Muscle of leg (tissue), 11 donors: Measurements from ENCODE around the gene ANXA7. TPM values are rescaled to one million over a fixed set of nuclear protein-coding genes. Genes with fewer than 3 reads are reported as not detected.
A peak's percentile ranks its signal among the peaks of the same experiment; 100 is the strongest.
"Not testable (repeated sequence)": the region's sequence is repeated elsewhere in the genome, so short reads cannot be mapped to it uniquely, and the experiment has no call there.

Experiments
- DNase-seq: peaks from one replicate; pipeline ENCODE4 v3.0.0; 2013
- H3K27ac ChIP-seq: one replicate; pipeline ENCODE4 v1.5.1; 2013; ENCODE audit warnings: mild to moderate bottlenecking, low read length, control low read depth
- H3K27me3 ChIP-seq: one replicate; pipeline ENCODE4 v1.6.1; 2013; ENCODE audit warnings: low read length; ENCODE audit not compliant: control insufficient read depth, insufficient read depth
- H3K36me3 ChIP-seq: one replicate; pipeline ENCODE4 v1.6.1; 2013; ENCODE audit warnings: low read length; ENCODE audit not compliant: control insufficient read depth, insufficient read depth
- H3K4me1 ChIP-seq: one replicate; pipeline ENCODE4 v1.6.1; 2013; ENCODE audit warnings: low read length; ENCODE audit not compliant: control insufficient read depth, insufficient read depth
- H3K4me3 ChIP-seq: one replicate; pipeline ENCODE4 v1.5.1; 2013; ENCODE audit warnings: low read length, control low read depth
- H3K9me3 ChIP-seq: replicated peaks from 2 replicates; pipeline ENCODE4 v1.6.1; 2013; ENCODE audit warnings: low read depth, low read length; ENCODE audit not compliant: control insufficient read depth
- WGBS: methylation state at CpG from one replicate; pipeline ENCODE4 v1.1.5; 2013; ENCODE audit warnings: missing lambda C conversion rate; ENCODE audit not compliant: insufficient coverage; 5-methylcytosine and 5-hydroxymethylcytosine counted together
- polyA plus RNA-seq, 8 donors: library from polyadenylated mRNA; unstranded; fragments of 120-200 nt; gene quantifications; one replicate each; pipeline versions ENCODE4 v1.2.1 to v1.2.3, GENCODE V29; 2013; ENCODE audit warnings: inconsistent platforms in 1 of 8, low replicate concordance in 1 of 8; ENCODE audit not compliant: insufficient read length in 8 of 8, insufficient read depth in 1 of 8
- total RNA-seq: library from RNA; stranded (reverse); fragments of 120-200 nt; gene quantifications from one replicate; pipeline ENCODE4 v1.2.4, GENCODE V29; 2013

ANXA7 gene
- total and polyA plus RNA-seq, 9 donors, result 50.0 to 59.5 (median 54.5) TPM

- H3K27ac ChIP-seq, result no peak overlapping the region
- WGBS, result no CpG with 5 or more reads among the region's 1 CpG
- H3K27me3 ChIP-seq, result peaks cover 2% of the 10 kb centered on the region
- H3K4me3 ChIP-seq, result no peak overlapping the region
- no peak for DNase-seq
- H3K9me3 ChIP-seq, result no peaks in the 10 kb centered on the region
- peaks cover 4% of the 10 kb centered on the region for H3K36me3 ChIP-seq
- peaks cover 17% of the 10 kb centered on the region for H3K4me1 ChIP-seq
Measured at GRCh38 chr10:73410897-73411296, 3.0 kb downstream of the ANXA7 start.

- peaks cover 11% of the 10 kb centered on the region for H3K4me1 ChIP-seq
- H3K27ac ChIP-seq, result no peak overlapping the region
- no CpG with 5 or more reads among the region's 4 CpGs for WGBS
- H3K4me3 ChIP-seq, result no peak overlapping the region
- DNase-seq, result no peak
- no peaks in the 10 kb centered on the region for H3K9me3 ChIP-seq
- H3K36me3 ChIP-seq, result peaks cover 4% of the 10 kb centered on the region
- H3K27me3 ChIP-seq, result peaks cover under 1% of the 10 kb centered on the region
Measured at GRCh38 chr10:73408978-73409521, 4.8 kb downstream of the ANXA7 start.

GRCh38 chr10:73408061-73408460, 5.8 kb downstream of the ANXA7 start:
- Histone ChIP-seq H3K4me1 (peaks cover 8% of the 10 kb centered on the region), H3K4me3 (no peak overlapping the region), H3K9me3 (no peaks in the 10 kb centered on the region), H3K36me3 (peaks cover 4% of the 10 kb centered on the region), H3K27me3 (no peaks in the 10 kb centered on the region), H3K27ac (no peak overlapping the region)
- DNase-seq, result no peak
- 100% methylated on average over 2 of the region's 5 CpGs for WGBS

- H3K4me1 ChIP-seq, result peaks cover 2% of the 10 kb centered on the region
- H3K27ac ChIP-seq, result no peak overlapping the region
- H3K9me3 ChIP-seq, result no peaks in the 10 kb centered on the region
- DNase-seq, result no peak
- peaks cover 4% of the 10 kb centered on the region for H3K36me3 ChIP-seq
- H3K4me3 ChIP-seq, result no peak overlapping the region
- WGBS, result no CpG with 5 or more reads among the region's 1 CpG
- no peaks in the 10 kb centered on the region for H3K27me3 ChIP-seq
Measured at GRCh38 chr10:73407495-73407894, 6.4 kb downstream of the ANXA7 start.

- H3K27ac ChIP-seq, result no peak overlapping the region
- no peak for DNase-seq
- H3K9me3 ChIP-seq, result no peaks in the 10 kb centered on the region
- peaks cover 4% of the 10 kb centered on the region for H3K36me3 ChIP-seq
- no peaks in the 10 kb centered on the region for H3K27me3 ChIP-seq
- 89% methylated on average over 5 of the region's 5 CpGs for WGBS
- H3K4me1 ChIP-seq, result no peaks in the 10 kb centered on the region
- no peak overlapping the region for H3K4me3 ChIP-seq
Measured at GRCh38 chr10:73406846-73407245, 7.0 kb downstream of the ANXA7 start.

GRCh38 chr10:73405556-73405955, 8.3 kb downstream of the ANXA7 start:
- WGBS, result no CpG with 5 or more reads among the region's 3 CpGs
- Histone ChIP-seq H3K27me3 (no peaks in the 10 kb centered on the region), H3K9me3 (no peaks in the 10 kb centered on the region), H3K36me3 (peaks cover 5% of the 10 kb centered on the region), H3K27ac (no peak overlapping the region), H3K4me3 (no peak overlapping the region), H3K4me1 (no peaks in the 10 kb centered on the region)
- DNase-seq, result no peak

- WGBS, result 83% methylated on average over 1 of the region's 9 CpGs
- Histone ChIP-seq H3K4me1 (no peaks in the 10 kb centered on the region), H3K36me3 (peaks cover 7% of the 10 kb centered on the region), H3K9me3 (no peaks in the 10 kb centered on the region), H3K27me3 (no peaks in the 10 kb centered on the region), H3K4me3 (no peak overlapping the region), H3K27ac (no peak overlapping the region)
- DNase-seq, result no peak
Measured at GRCh38 chr10:73404690-73405089, 9.2 kb downstream of the ANXA7 start.

GRCh38 chr10:73401636-73402035, 12.2 kb downstream of the ANXA7 start:
- H3K4me1 ChIP-seq, result no peaks in the 10 kb centered on the region
- H3K36me3 ChIP-seq, result peaks cover 14% of the 10 kb centered on the region
- no peak overlapping the region for H3K27ac ChIP-seq

GRCh38 chr10:73399063-73399462, 14.8 kb downstream of the ANXA7 start:
- Histone ChIP-seq H3K27me3 (no peaks in the 10 kb centered on the region), H3K9me3 (no peaks in the 10 kb centered on the region), H3K4me3 (no peak overlapping the region), H3K36me3 (peaks cover 23% of the 10 kb centered on the region), H3K27ac (peak overlapping the region; percentile 24), H3K4me1 (no peaks in the 10 kb centered on the region)
- peak; percentile 54 for DNase-seq
- no CpG with 5 or more reads among the region's 4 CpGs for WGBS

More at GRCh38 chr10:73401636-73402035, 12.2 kb downstream of the ANXA7 start:
- Histone ChIP-seq H3K9me3 (no peaks in the 10 kb centered on the region), H3K27me3 (no peaks in the 10 kb centered on the region), H3K4me3 (no peak overlapping the region)
- DNase-seq, result no peak
- 94% methylated on average over 6 of the region's 6 CpGs for WGBS

- no peak for DNase-seq
- Histone ChIP-seq H3K27me3 (no peaks in the 10 kb centered on the region), H3K9me3 (no peaks in the 10 kb centered on the region), H3K4me3 (no peak overlapping the region), H3K27ac (no peak overlapping the region), H3K4me1 (no peaks in the 10 kb centered on the region), H3K36me3 (peaks cover 23% of the 10 kb centered on the region)
- WGBS, result 100% methylated on average over 1 of the region's 6 CpGs
Measured at GRCh38 chr10:73398024-73398423, 15.8 kb downstream of the ANXA7 start.

GRCh38 chr10:73394325-73394724, 19.5 kb downstream of the ANXA7 start:
- H3K27me3 ChIP-seq, H3K9me3 ChIP-seq, H3K27ac ChIP-seq, H3K4me3 ChIP-seq, H3K4me1 ChIP-seq, DNase-seq: not testable (repeated sequence)
- H3K36me3 ChIP-seq, result peaks cover 27% of the 10 kb centered on the region
- 100% methylated on average over 1 of the region's 4 CpGs for WGBS
